Left renal pelvis (tissue), 4 donors: ENCODE measurements around the gene CARD16. TPM values are rescaled to one million over a fixed set of nuclear protein-coding genes. Genes with fewer than 3 reads are reported as not detected.
"Not testable (repeated sequence)": the region's sequence is repeated elsewhere in the genome, so short reads cannot be mapped to it uniquely, and the experiment has no call there.

Experiments used
- DNase-seq, 4 donors: peaks; one replicate each; pipeline ENCODE4 v3.0.0-alpha.2; 2013; ENCODE audit warnings: low read depth in 4 of 4, low spot score in 3 of 4
- polyA plus RNA-seq, 4 donors: library from polyadenylated mRNA; unstranded; fragments of 120-200 nt; gene quantifications; one replicate each; pipeline ENCODE4 v1.2.1, GENCODE V29; 2013; ENCODE audit not compliant: insufficient read length in 4 of 4

CARD16 gene
- polyA plus RNA-seq, 4 donors, result 1.9 to 19.9 (median 3.3) TPM

DNA sequence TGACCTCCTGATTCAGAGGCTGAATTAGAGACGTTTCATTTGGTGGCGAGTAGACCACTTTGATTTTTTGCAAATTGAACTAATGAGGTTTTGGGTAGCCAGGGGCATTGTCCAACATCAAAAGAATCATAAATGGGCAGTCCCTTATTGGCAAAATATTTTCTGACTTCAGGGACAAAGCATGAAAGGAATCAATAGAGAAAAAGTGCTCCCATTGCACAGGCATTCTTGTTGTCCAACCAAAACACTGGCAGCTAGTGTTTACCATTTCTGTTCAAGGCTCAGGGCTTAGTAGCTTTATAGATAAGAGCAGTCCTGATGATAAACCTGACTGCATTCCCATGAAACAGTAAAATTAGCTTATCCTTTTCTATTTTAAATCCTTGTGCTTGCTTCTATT, 6.4 kb upstream of the CARD16 start:
- no peak for DNase-seq

DNA sequence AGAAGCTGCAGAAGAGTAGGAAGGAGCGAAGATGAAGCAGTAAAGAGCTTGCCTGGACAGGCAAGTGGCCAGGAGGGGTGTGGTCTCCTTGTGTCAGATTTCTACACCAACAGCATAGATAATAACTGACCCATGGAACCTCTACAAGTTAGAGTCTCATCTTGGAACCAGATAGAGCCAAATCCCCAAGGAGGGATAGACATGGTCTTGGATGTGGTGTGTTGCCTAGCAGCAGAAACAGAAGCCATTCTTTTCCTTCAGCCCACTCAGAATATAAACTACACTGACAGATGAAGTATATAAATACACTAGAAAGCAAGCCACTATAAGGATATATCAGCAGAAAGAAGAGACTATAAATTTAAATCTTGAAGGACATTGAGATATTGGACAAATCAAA, 4.3 kb upstream of the CARD16 start:
- no peak for DNase-seq

GRCh38 chr11:105046898-105047579, 1.9 kb upstream of the CARD16 start:
- no peak for DNase-seq

DNA sequence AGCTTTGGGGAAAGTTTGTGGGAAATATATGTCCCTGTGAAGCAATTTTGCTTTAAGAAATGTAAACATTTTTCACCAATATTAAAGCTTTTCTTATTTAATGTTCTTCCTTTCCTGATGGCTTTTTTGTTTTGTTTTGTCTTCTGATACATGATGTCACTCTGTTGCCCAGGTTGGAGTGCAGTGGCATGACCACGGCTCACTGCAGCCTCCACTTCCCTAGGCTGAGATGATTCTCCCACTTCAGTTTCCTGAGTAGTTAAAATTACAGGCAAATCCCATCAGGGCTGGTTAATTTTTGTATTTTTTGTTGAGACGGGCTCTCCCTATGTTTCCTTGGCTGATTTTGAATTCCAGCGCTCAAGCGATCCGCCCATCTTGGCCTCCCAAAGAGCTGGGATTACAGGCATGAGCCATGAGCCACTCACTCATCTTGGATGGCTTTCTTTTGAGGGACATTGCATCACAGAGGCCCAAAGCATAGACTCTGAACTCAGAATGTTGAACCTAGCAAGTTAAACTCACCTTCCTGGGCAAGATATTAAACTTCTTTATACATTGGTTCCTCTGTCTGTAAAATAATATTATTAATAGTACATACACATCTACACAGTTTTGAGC, 651 bp upstream of the CARD16 start:
- no peak for DNase-seq

DNA sequence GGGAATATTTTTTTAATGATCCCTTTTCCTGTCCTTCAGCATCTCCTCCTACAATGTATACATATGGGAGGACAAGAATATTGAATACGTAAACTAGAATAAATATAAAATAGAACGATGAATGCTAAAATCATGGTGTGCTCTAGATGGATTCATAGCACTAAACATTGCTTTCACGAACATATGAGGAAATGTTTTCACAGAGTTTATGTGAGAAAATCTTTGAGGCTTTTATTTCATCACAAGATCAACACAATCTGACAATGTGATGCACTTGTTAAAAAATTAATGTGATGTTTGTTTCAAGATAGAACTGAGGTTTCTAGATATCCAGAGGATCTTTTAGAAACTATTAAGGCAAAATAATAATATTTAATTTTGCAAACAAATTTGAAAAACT, 3.0 kb downstream of the CARD16 start:
- DNase-seq, result no peak

DNA sequence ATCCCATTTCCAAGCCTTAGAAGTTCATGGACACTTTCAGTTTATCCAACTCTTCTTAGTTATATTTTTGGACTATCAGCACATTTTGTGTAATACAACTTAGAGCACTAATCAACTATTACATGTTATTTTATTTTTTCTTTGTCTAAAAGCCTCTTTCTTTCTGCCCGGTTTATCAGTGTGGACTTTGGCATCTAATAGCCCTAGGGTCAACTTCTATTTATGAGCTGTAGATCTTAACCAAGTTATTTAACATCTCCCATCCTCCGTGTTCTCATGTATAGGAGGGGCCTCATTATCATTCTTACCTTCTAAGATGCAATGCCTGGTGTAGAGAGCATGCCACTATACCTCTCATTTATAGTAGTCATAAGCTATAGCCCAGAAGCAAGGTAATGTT, 4.4 kb downstream of the CARD16 start:
- DNase-seq, result no peak

DNA sequence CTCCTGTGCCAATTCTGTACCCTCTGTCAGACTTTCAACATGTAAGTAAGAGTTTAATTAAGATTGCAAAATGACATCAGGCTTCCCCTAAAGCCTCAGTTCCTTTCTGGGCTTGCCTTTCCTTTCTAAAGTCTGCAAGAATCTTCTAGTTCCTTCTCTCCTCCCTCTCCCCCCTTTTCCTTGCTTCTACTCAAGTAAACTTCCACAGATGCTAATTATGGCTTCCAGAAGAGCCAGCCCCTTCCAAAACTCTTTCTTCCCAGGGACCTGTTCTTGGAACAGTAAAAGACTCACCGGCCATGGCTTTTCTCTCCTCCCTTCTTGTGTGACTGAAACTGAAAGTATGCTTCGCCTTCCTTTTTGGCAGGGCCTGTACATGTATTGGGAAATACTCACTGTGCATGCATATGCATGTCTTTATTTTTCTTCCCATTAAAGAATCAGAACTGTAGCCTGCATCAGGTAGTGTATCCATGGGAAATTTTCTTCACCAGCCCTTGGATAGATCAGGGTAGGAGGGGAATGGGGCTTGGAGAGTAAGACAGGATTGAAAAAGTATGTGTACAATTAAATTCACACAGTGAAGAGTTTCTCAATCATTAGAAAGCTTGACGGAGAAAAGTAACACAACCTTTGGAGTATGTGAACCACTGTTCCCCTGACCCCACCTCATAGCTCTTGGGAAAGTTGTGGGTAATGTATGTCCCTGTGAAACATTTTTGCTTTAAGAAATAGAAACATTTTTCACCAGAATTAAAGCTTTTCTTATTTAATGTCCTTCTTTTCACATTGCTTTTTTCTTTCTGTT, 10.1 kb downstream of the CARD16 start, which contains the start of gene CASP1:
Gene CASP1 (minus strand): TSS at position 332 of the 808 bp plus-strand sequence. CDS start 31 bp downstream, at position 301.
- DNase-seq, result no peak

DNA sequence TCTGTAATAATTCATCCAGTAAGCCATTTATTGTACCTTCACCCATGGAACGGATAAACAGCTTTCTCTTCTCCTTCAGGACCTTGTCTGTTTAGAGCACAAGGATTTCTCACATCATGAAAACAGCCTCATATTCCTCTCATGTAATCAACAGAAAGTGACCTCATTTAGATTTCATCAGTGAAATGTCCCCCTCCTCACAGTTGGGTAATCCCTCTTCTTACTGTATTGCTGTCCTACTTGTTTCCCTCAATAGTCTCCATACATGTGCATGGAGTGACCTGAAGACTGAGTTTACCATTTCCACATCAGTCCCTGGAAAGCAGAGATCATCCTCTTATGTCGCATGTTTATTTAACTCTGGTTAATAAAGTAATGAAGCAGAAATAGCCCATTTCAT, 10.7 kb downstream of the CARD16 start:
- DNase-seq, result not testable (repeated sequence)

- no peak for DNase-seq
Observed at GRCh38 chr11:105033781-105034180, 11.4 kb downstream of the CARD16 start.

DNA sequence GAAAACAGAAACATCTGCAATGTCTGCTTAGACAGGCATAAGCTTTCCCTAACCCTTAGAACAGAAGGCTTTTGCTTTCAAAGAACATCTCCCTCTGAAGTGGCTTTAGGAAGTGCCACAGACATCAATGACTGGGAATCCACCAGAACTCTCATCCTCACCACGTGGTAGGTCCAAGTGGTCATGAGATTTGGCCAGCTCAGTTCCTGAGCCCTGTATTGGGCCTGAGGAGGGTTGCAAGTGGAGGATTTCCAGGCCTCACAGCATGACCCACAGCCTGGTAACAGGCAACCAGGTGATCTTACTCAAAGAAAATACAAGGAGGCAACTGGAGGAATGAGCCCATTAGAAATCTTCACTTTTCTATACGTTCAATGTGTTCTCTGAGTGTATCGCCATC, 11.8 kb downstream of the CARD16 start:
- no peak for DNase-seq

DNA sequence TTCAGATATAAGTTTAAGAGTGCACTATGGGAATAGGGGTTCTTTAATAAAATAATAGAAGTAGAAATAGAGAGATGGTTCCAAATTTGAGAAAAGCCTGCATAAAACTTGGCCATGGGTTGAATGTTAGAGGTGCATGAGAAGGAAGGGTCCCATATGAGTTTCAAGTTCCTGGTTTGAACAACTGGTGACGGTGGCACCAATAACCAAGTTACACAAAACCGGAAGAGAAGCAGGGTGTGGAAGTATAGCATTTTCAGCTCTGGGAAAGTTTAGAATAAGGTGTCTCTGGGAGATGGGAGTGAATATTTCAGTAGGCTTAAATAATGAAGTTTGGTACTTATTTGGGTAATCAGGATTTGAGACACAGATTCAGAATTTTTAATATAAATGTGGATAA, 12.6 kb downstream of the CARD16 start:
- DNase-seq, result no peak

DNA sequence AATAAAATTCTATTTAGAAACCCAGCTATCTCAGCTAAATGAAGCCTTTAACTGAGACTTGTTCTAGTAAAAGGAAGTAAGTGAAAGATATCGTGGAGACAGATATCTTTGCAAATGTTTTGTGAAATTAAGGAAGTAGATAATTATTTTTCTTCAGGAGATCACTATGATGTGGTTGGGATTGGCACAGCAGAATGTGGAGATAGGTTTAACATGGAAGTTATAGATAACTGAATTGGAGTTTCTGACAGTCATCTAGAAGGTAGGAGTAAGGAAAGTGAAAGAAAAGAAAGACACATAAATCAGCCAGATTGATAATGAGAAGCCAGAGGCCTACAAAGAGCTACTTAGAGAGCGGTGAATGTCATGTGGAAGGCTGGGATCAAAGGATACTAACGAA, 17.5 kb downstream of the CARD16 start:
- DNase-seq, result no peak

- no peak for DNase-seq
Observed at GRCh38 chr11:105024394-105024793, 20.7 kb downstream of the CARD16 start.

- DNase-seq, result no peak
Observed at GRCh38 chr11:105023003-105023402, 22.1 kb downstream of the CARD16 start, which contains the start of gene CASP5. Gene CASP5, minus strand, starts transcription at chr11:105023168. Its CDS starts 32 bp downstream, at chr11:105023136.

GRCh38 chr11:105022527-105022926, 22.6 kb downstream of the CARD16 start:
- DNase-seq, result no peak

- no peak for DNase-seq
Observed at GRCh38 chr11:105007463-105007862, 37.7 kb downstream of the CARD16 start.

- DNase-seq, result no peak
Observed at GRCh38 chr11:105005451-105005845, 39.7 kb downstream of the CARD16 start.

DNA sequence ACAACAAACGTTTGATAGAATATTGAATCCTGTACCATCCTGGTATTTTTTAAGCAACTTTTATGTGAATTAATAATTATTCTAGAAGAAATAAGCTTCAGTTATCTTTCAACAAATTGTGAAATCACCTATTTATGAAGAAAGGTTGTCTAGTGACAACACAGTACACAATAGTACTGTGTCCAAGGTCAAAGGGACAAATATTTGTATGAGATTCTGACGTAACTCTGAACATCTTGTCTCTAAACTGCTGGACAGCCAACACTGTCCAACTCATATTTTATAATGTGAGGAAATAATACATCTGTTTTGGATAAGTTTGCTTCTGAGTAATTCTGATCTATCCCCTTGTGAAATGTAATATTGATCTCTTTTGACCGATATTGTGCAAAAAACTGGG, 41.1 kb downstream of the CARD16 start:
- DNase-seq, result no peak

DNA sequence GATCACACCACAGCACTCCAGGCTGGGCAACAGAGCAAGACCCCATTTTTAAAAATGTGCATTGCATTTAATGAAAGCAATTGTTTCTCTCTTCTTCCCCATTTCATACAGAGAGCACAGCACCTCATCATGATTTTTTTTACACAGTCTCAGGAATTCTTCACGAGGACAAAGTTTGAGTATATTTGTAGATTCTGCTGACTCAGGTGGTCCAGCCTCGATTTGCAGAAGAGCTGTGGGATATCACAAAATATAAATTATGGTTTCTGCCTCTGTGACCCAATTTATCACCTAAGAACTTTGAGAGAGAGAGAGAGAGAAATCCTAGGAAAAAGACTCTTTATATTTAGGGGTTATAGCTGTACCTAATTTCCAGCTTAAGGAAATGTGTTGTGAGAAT, 42.0 kb downstream of the CARD16 start:
- no peak for DNase-seq

DNA sequence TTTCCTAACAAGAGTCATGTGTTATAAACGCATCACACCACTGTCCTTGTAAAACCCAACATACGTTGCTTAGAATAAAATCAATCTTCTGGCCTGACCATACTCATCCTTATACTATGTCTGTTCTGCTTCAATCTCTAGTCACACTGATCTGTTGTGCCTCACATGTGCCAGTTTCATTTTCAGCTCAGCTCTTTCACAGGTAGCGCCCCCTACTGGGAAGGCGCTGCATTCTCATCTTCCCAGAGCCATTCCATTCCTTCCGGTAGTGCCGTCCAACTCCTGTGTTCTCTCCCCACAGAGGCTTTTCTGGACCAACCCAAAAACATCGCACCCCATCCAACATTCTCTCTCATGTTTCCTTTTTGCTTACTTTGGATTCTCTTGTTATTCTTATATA, 44.3 kb downstream of the CARD16 start:
- no peak for DNase-seq

DNA sequence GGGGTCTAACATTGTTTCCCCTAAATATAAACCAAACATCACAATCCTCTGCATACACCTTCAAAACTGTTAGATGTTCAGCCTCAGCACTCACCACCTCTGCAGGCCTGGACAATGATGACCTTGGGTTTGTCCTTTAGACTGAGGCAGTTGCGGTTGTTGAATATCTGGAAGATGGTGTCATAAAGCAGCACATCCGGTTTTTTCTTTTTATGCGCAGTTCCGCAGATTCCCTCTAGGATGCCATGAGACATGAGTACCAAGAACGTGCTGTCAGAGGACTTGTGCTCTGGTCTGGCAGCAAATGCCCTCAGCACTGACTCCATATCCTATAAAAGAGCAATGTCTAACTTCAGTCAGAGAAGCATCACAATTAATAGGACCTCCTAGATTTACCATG, 45.0 kb downstream of the CARD16 start:
- DNase-seq, result no peak

- DNase-seq, result no peak
Observed at GRCh38 chr11:104999721-105000120, 45.4 kb downstream of the CARD16 start.
